ENCODE measurements around the gene SYN1. TPM values are rescaled to one million over a fixed set of nuclear protein-coding genes. Genes with fewer than 3 reads are reported as not detected.
A peak's percentile ranks its signal among the peaks of the same experiment; 100 is the strongest.

Gene SYN1
- total and polyA plus RNA-seq, 2 experiments from 2014 or later, result 3.6 to 6.7 TPM

DNA sequence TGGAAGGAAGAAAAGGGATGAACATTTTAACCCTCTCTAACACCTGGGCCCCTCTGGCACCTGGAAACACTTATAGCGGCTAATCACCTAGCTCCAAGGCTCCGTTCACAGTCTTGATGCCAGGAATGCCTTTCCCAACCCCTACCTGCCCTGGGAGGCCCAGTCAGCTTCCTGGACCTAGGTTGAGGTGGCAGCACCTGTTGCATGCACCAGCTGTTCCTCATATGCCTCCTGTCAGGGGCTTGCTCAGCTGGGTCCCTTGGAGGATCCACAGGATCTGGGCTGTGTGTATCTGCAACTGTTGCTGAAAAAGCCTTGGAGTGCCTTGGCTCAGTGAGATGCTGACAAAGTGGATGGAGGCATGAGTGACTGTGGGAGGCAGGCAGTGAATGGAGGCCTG, 5.7 kb upstream of the SYN1 start (continued):
- TF ChIP-seq, protein P1, sequence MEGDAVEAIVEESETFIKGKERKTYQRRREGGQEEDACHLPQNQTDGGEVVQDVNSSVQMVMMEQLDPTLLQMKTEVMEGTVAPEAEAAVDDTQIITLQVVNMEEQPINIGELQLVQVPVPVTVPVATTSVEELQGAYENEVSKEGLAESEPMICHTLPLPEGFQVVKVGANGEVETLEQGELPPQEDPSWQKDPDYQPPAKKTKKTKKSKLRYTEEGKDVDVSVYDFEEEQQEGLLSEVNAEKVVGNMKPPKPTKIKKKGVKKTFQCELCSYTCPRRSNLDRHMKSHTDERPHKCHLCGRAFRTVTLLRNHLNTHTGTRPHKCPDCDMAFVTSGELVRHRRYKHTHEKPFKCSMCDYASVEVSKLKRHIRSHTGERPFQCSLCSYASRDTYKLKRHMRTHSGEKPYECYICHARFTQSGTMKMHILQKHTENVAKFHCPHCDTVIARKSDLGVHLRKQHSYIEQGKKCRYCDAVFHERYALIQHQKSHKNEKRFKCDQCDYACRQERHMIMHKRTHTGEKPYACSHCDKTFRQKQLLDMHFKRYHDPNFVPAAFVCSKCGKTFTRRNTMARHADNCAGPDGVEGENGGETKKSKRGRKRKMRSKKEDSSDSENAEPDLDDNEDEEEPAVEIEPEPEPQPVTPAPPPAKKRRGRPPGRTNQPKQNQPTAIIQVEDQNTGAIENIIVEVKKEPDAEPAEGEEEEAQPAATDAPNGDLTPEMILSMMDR (conservative IDR thresholded peaks at IDR 0.05; ENCODE audit: low read depth in 2 of 2), result no peak
- no peak for TF ChIP-seq EZH2 (IDR thresholded peaks at IDR 0.05; ENCODE audit: low read depth, unreplicated experiment)
- TF ChIP-seq EZH2phosphoT487 (IDR thresholded peaks at IDR 0.05; ENCODE audit: unreplicated experiment), result no peak
- TF ChIP-seq POLR2AphosphoS5 (IDR thresholded peaks at IDR 0.05; ENCODE audit: low read depth), result no peak

DNA sequence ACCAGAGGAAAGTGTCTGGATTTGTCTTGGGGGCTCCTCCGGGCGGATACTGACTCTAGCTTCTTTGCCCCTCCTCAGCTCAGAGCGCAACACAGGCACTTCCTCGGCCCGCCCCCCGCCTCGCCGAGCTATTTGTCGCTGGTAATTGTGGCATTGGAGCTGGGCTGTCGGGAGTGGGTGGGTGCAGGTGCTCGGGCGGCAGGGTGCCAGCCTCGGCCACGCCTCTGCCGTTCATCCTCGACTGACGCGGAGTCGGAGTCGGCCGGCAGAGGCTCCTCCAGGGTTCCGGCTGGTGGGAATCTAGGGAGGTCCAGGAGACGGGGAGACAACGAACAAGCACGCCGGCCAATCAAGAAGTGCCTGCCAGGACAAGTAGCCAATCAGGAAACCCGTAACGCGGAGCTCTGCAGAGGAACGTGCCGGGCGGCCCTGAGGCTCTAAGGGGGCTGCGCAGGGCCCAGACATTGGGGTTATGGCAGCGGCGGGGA, 3.9 kb upstream of the SYN1 start:
- Mint-ChIP-seq H3K36me3 (ENCODE audit: low read depth) (no peaks in the 10 kb centered on the region), H3K27me3 (ENCODE audit: insufficient read depth, low read depth, poor library complexity) (peaks cover 10% of the 10 kb centered on the region), H3K4me1 (peaks cover 25% of the 10 kb centered on the region), H3K9me3 (no peaks in the 10 kb centered on the region), H3K27ac (peak overlapping the region; percentile 90), H3K4me3 (peak overlapping the region; percentile 74)
- Histone ChIP-seq H3K4me2 (peak overlapping the region; percentile 72), H3K4me1 (ENCODE audit: insufficient read depth) (no peaks in the 10 kb centered on the region), H3F3A (replicated peaks; ENCODE audit: low read depth) (no peaks in the 10 kb centered on the region), H3K36me3 (ENCODE audit: insufficient read depth) (no peaks in the 10 kb centered on the region), H2AFZ (peak overlapping the region; percentile 40; the same call in 1 of the 2 replicates), H3K9me2 (ENCODE audit: insufficient read depth) (no peaks in the 10 kb centered on the region), H3K27ac (ENCODE audit: low read depth) (no peak overlapping the region), H3K27me3 (ENCODE audit: insufficient read depth) (no peaks in the 10 kb centered on the region), H3K4me3 (peak overlapping the region; percentile 48), H4K20me1 (replicated peaks; ENCODE audit: insufficient read depth) (no peaks in the 10 kb centered on the region), H3K79me2 (replicated peaks; ENCODE audit: insufficient read depth) (no peaks in the 10 kb centered on the region)
- ATAC-seq (peak; percentile 88), DNase-seq (ENCODE audit: low spot score) (peak; percentile 90)
- no peak for TF ChIP-seq EZH2phosphoT487 (IDR thresholded peaks at IDR 0.05; ENCODE audit: unreplicated experiment)
- peak; percentile 43; the same call in 1 of the 2 replicates for TF ChIP-seq POLR2AphosphoS5 (IDR thresholded peaks at IDR 0.05; ENCODE audit: low read depth)
- TF ChIP-seq, protein P1 (conservative IDR thresholded peaks at IDR 0.05; ENCODE audit: low read depth in 2 of 2), result no peak
- TF ChIP-seq, protein P2, sequence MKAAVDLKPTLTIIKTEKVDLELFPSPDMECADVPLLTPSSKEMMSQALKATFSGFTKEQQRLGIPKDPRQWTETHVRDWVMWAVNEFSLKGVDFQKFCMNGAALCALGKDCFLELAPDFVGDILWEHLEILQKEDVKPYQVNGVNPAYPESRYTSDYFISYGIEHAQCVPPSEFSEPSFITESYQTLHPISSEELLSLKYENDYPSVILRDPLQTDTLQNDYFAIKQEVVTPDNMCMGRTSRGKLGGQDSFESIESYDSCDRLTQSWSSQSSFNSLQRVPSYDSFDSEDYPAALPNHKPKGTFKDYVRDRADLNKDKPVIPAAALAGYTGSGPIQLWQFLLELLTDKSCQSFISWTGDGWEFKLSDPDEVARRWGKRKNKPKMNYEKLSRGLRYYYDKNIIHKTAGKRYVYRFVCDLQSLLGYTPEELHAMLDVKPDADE (IDR thresholded peaks at IDR 0.05), result no peak

DNA sequence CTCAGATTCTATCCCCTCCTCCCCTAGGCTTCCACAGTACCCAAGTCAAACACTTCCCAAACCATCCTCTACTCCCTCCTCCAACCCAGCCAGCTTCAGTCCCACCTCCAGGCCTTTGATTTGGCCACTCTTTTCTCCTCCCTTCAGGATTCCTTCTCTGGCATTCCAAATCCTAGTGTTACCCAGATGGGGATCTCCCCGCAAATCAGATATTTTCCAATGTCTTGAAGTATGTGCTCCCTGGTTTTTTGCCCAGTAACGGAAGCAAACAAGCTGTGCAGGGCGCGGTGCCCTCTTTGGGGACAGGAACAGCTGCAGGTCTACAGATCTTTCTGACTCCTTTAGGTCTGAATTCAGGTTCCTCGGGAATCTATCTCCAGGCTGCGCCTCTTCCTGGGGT, 2.2 kb upstream of the SYN1 start:
- H3K27ac Mint-ChIP-seq, result no peak overlapping the region
- Histone ChIP-seq H3K27ac (ENCODE audit: low read depth) (no peak overlapping the region), H3K9me2 (ENCODE audit: insufficient read depth) (no peaks in the 10 kb centered on the region), H3K79me2 (replicated peaks; ENCODE audit: insufficient read depth) (no peaks in the 10 kb centered on the region), H3K27me3 (ENCODE audit: insufficient read depth) (no peaks in the 10 kb centered on the region), H3K36me3 (ENCODE audit: insufficient read depth) (no peaks in the 10 kb centered on the region), H4K20me1 (replicated peaks; ENCODE audit: insufficient read depth) (no peaks in the 10 kb centered on the region), H3K4me3 (no peak overlapping the region), H3F3A (replicated peaks; ENCODE audit: low read depth) (no peaks in the 10 kb centered on the region), H3K4me1 (ENCODE audit: insufficient read depth) (no peaks in the 10 kb centered on the region), H3K4me2 (no peak overlapping the region), H2AFZ (no peak overlapping the region)
- H3K4me1 Mint-ChIP-seq, result peaks cover 25% of the 10 kb centered on the region
- H3K27me3 Mint-ChIP-seq (ENCODE audit: insufficient read depth, low read depth, poor library complexity), result peaks cover 12% of the 10 kb centered on the region
- H3K4me3 Mint-ChIP-seq, result no peak overlapping the region
- no peak for DNase-seq (ENCODE audit: low spot score)
- H3K36me3 Mint-ChIP-seq (ENCODE audit: low read depth), result no peaks in the 10 kb centered on the region
- no peak for ATAC-seq
- H3K9me3 Mint-ChIP-seq, result no peaks in the 10 kb centered on the region
- TF ChIP-seq, protein P2 (IDR thresholded peaks at IDR 0.05), result no peak
- TF ChIP-seq CREB1 (CRISPR knock-in tag; IDR thresholded peaks at IDR 0.05; ENCODE audit: low read depth) (no peak), JUNB (IDR thresholded peaks at IDR 0.05; ENCODE audit: unreplicated experiment) (no peak), EZH2phosphoT487 (IDR thresholded peaks at IDR 0.05; ENCODE audit: unreplicated experiment) (no peak), ZNF331 (CRISPR knock-in tag; IDR thresholded peaks at IDR 0.05; ENCODE audit: low read depth) (no peak)
- TF ChIP-seq, protein P3, sequence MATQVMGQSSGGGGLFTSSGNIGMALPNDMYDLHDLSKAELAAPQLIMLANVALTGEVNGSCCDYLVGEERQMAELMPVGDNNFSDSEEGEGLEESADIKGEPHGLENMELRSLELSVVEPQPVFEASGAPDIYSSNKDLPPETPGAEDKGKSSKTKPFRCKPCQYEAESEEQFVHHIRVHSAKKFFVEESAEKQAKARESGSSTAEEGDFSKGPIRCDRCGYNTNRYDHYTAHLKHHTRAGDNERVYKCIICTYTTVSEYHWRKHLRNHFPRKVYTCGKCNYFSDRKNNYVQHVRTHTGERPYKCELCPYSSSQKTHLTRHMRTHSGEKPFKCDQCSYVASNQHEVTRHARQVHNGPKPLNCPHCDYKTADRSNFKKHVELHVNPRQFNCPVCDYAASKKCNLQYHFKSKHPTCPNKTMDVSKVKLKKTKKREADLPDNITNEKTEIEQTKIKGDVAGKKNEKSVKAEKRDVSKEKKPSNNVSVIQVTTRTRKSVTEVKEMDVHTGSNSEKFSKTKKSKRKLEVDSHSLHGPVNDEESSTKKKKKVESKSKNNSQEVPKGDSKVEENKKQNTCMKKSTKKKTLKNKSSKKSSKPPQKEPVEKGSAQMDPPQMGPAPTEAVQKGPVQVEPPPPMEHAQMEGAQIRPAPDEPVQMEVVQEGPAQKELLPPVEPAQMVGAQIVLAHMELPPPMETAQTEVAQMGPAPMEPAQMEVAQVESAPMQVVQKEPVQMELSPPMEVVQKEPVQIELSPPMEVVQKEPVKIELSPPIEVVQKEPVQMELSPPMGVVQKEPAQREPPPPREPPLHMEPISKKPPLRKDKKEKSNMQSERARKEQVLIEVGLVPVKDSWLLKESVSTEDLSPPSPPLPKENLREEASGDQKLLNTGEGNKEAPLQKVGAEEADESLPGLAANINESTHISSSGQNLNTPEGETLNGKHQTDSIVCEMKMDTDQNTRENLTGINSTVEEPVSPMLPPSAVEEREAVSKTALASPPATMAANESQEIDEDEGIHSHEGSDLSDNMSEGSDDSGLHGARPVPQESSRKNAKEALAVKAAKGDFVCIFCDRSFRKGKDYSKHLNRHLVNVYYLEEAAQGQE (IDR thresholded peaks at IDR 0.05; ENCODE audit: unreplicated experiment), result no peak

Data from GM23338 (cell line).